ENCODE results near the gene CCNL2. TPM values are rescaled to one million over a fixed set of nuclear protein-coding genes. Genes with fewer than 3 reads are reported as not detected.
A peak's percentile ranks its signal among the peaks of the same experiment; 100 is the strongest.

Gene CCNL2
- total and polyA plus RNA-seq, 2 of the 13 experiments (the other 11 are each of a cell fraction or from before 2014, with no cell fraction given): 105 to 340 TPM

GRCh38 chr1:1400576-1401456 is 1.7 kb upstream of the CCNL2 start (continued):
- peak; percentile 94 for TF ChIP-seq MLXIP (CRISPR knock-in tag; IDR thresholded peaks at IDR 0.05; ENCODE audit: borderline replicate concordance)
- no peak for TF ChIP-seq RFX3 (CRISPR knock-in tag; IDR thresholded peaks at IDR 0.05)
- no peak for TF ChIP-seq ZFP41 (CRISPR knock-in tag; IDR thresholded peaks at IDR 0.05; ENCODE audit: borderline replicate concordance)
- peak; percentile 55; the same call in 1 of the 2 replicates for TF ChIP-seq ZNF652 (CRISPR knock-in tag; IDR thresholded peaks at IDR 0.05; ENCODE audit: borderline replicate concordance, low read depth)
- TF ChIP-seq NCOR1 (IDR thresholded peaks at IDR 0.05; ENCODE audit: borderline replicate concordance, low read length): peak; percentile 94
- no peak for TF ChIP-seq DMTF1 (CRISPR knock-in tag; IDR thresholded peaks at IDR 0.05)
- peak; percentile 94 for TF ChIP-seq SMAD3 (CRISPR knock-in tag; IDR thresholded peaks at IDR 0.05)
- TF ChIP-seq SNAPC5 (CRISPR knock-in tag; IDR thresholded peaks at IDR 0.05; ENCODE audit: borderline replicate concordance): no peak
- TF ChIP-seq MNT (IDR thresholded peaks at IDR 0.05): peak; percentile 94
- TF ChIP-seq ZNF230 (CRISPR knock-in tag; IDR thresholded peaks at IDR 0.05): peak; percentile 91; the same call in 1 of the 2 replicates
- TF ChIP-seq ZSCAN9 (CRISPR knock-in tag; IDR thresholded peaks at IDR 0.05; ENCODE audit: borderline replicate concordance): peak; percentile 95; the same call in 1 of the 2 replicates
- TF ChIP-seq CC2D1A (CRISPR knock-in tag; IDR thresholded peaks at IDR 0.05): peak; percentile 64; the same call in 1 of the 2 replicates
- TF ChIP-seq PHF21A (CRISPR knock-in tag; IDR thresholded peaks at IDR 0.05): peak; percentile 98
- 0 out of 2 replicates have a peak, but pooled peaks have one; percentile 79 for TF ChIP-seq ZNF737 (CRISPR knock-in tag; IDR thresholded peaks at IDR 0.05; ENCODE audit: borderline replicate concordance)
- no peak for TF ChIP-seq SIN3B (IDR thresholded peaks at IDR 0.05; ENCODE audit: low read length)
- peak; percentile 96 for TF ChIP-seq ZNF609 (CRISPR knock-in tag; IDR thresholded peaks at IDR 0.05; ENCODE audit: borderline replicate concordance)
